ENCODE measurements around the gene PFN4.

The PFN4 gene

DNA sequence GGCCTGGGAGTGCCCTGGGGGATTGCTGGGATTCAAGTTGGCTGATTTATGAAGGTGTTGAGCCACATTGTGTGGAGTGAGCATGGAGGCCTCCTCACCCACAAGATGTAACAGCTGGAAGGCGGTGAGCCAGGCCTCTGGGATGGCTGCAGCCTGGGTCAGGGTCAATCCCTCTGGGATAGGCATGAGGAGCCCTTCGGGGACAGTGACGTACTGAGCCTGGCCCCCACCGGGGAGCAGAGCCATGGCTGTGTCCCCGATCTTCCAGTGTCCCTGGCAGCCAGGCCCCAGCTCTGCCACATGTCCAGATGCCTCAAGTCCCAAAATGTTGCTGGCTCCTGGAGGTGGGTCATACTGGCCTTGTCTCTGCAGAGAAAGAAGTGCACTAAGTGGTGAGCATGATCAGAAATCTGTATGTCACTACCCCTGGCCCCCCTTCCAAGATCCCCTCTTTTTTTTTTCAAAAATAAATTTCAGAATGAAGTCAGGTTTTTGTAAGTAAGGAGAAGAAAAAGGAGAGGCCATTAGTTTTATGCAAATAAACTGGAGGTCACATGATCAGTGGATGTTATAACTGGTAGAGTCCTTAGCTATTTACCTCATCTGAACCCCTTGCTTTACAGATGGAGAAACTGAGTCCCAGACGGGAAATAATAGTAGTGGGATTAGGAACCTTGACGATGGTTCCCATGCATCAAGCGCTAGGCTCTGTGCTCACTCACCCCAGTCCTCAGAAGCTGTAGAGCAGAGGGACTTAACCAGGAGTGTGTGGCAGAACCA is 40.2 kb downstream of the PFN4 start:
- Histone ChIP-seq H3K9ac (ENCODE audit: low read depth in 1 of 2, low read length in 2 of 2) (peak overlapping the region; percentile 84 to 88), H3K9me3 (ENCODE audit: control insufficient read depth in 2 of 2, low read length in 2 of 2) (no peaks in the 10 kb centered on the region), H3K36me3 (ENCODE audit: control insufficient read depth in 2 of 2, insufficient read depth in 2 of 2, low read length in 2 of 2) (peaks cover 24 to 32% of the 10 kb centered on the region in 2 donors), H3K4me3 (ENCODE audit: low read length in 2 of 2) (peak overlapping the region; percentile 87 to 92), H3K27ac (ENCODE audit: low read depth in 2 of 2, low read length in 2 of 2) (peak overlapping the region; percentile 91 to 95), H3K4me1 (ENCODE audit: control insufficient read depth in 2 of 2, insufficient read depth in 2 of 2, low read length in 2 of 2) (peaks cover 15 to 20% of the 10 kb centered on the region in 2 donors), H3K27me3 (ENCODE audit: control insufficient read depth in 2 of 2, insufficient read depth in 2 of 2, low read length in 2 of 2) (no peaks in the 10 kb centered on the region)

DNA sequence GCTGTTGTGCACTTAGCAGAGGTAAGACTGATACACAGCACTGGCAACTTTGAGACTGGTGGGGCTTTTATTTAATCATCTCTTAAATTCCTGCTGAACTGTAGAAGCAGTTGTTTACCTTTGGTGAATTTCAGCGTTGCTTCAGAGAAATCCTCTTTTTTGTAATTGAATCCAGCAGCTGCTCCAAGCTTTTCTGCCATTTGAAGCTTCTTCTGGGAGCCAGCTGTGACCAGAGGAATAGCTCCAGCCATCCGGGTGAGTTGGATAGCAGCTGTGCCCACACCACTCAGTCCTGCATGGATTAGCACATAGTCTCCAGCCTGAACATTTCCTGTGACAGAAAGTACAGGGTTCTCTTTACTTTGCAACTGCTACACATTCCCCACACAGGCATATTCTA is 42.4 kb downstream of the PFN4 start:
- peaks cover 24 to 32% of the 10 kb centered on the region in 2 donors for H3K36me3 ChIP-seq (ENCODE audit: control insufficient read depth in 2 of 2, insufficient read depth in 2 of 2, low read length in 2 of 2)
- no peak overlapping the region for H3K9ac ChIP-seq (ENCODE audit: low read depth in 1 of 2, low read length in 2 of 2)
- no peak overlapping the region for H3K4me3 ChIP-seq (ENCODE audit: low read length in 2 of 2)
- H3K4me1 ChIP-seq (ENCODE audit: control insufficient read depth in 2 of 2, insufficient read depth in 2 of 2, low read length in 2 of 2): peaks cover 22 to 30% of the 10 kb centered on the region in 2 donors
- H3K9me3 ChIP-seq (ENCODE audit: control insufficient read depth in 2 of 2, low read length in 2 of 2): no peaks in the 10 kb centered on the region
- no peak overlapping the region for H3K27ac ChIP-seq (ENCODE audit: low read depth in 2 of 2, low read length in 2 of 2)
- no peaks in the 10 kb centered on the region for H3K27me3 ChIP-seq (ENCODE audit: control insufficient read depth in 2 of 2, insufficient read depth in 2 of 2, low read length in 2 of 2)

DNA sequence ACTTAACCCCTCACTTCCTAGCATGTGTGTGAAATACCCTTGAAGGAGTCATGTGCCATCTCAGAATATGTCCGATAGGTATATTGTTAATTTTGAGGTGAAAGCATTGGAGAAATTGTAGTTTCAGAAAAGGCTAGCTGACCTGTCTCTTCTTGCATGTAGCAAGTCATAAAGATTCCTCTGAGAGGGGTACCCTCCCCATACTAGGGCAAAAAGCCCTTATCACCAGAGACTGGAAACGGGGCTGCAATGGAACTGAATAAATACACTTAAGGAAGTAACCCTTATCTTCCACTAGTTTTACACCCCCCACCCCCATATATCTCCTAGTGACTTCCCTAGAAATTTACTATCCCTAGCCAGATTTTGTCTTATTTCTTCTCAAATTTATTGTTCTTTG is 45.3 kb downstream of the PFN4 start:
- no peaks in the 10 kb centered on the region for H3K27me3 ChIP-seq (ENCODE audit: control insufficient read depth in 2 of 2, insufficient read depth in 2 of 2, low read length in 2 of 2)
- peak overlapping the region; percentile 81 to 82 for H3K9ac ChIP-seq (ENCODE audit: low read depth in 1 of 2, low read length in 2 of 2)
- peak overlapping the region; percentile 78 to 87 for H3K4me3 ChIP-seq (ENCODE audit: low read length in 2 of 2)
- peak overlapping the region; percentile 93 to 98 for H3K27ac ChIP-seq (ENCODE audit: low read depth in 2 of 2, low read length in 2 of 2)
- H3K4me1 ChIP-seq (ENCODE audit: control insufficient read depth in 2 of 2, insufficient read depth in 2 of 2, low read length in 2 of 2): peaks cover 17 to 24% of the 10 kb centered on the region in 2 donors
- H3K9me3 ChIP-seq (ENCODE audit: control insufficient read depth in 2 of 2, low read length in 2 of 2): no peaks in the 10 kb centered on the region
- peaks cover 28 to 33% of the 10 kb centered on the region in 2 donors for H3K36me3 ChIP-seq (ENCODE audit: control insufficient read depth in 2 of 2, insufficient read depth in 2 of 2, low read length in 2 of 2)

- Histone ChIP-seq H3K36me3 (ENCODE audit: control insufficient read depth in 2 of 2, insufficient read depth in 2 of 2, low read length in 2 of 2) (peaks cover 28 to 33% of the 10 kb centered on the region in 2 donors), H3K9ac (ENCODE audit: low read depth in 1 of 2, low read length in 2 of 2) (peak overlapping the region; percentile 81 to 82), H3K27me3 (ENCODE audit: control insufficient read depth in 2 of 2, insufficient read depth in 2 of 2, low read length in 2 of 2) (no peaks in the 10 kb centered on the region), H3K4me1 (ENCODE audit: control insufficient read depth in 2 of 2, insufficient read depth in 2 of 2, low read length in 2 of 2) (peaks cover 14 to 21% of the 10 kb centered on the region in 2 donors), H3K9me3 (ENCODE audit: control insufficient read depth in 2 of 2, low read length in 2 of 2) (no peaks in the 10 kb centered on the region), H3K27ac (ENCODE audit: low read depth in 2 of 2, low read length in 2 of 2) (peak overlapping the region; percentile 93 to 98), H3K4me3 (ENCODE audit: low read length in 2 of 2) (peak overlapping the region; percentile 78 to 87)
These were observed 45.6 kb downstream of the PFN4 start for GRCh38 chr2:24077535-24077877.

DNA sequence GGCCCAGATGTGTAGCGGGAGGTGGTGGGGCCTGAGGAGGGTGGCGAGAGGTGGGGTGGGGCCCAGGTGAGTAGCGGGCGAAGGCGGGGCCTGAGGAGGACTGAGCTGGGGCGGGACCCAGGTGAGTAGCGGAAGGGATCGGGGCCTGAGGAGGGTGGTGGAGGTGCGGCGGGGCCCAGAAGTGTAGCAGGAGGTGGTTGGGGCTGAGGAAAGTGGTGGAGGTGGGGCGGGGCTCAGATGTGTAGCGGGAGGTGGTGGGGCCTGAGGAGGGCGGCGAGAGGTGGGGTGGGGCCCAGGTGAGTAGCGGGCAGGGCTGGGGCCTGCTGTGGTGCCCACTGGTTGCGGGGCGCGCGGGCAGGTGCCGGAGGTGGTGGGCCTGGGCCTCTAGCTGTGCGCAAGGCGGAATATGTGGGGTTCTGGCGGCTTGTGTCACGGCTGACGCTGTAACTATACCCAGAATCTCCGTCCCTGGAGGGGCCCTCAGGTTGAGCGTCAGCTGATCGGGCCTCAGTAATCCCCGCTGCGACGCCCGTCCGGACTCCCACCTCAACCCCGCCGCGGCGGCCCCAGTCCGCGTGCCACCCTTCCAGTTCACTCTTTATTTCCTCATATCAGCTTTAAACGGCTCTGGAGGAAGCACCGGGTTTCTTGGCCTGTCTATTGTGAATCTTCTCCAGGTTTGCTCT is 46.1 kb downstream of the PFN4 start:
- no peaks in the 10 kb centered on the region for H3K9me3 ChIP-seq (ENCODE audit: control insufficient read depth in 2 of 2, low read length in 2 of 2)
- peaks cover 14 to 21% of the 10 kb centered on the region in 2 donors for H3K4me1 ChIP-seq (ENCODE audit: control insufficient read depth in 2 of 2, insufficient read depth in 2 of 2, low read length in 2 of 2)
- H3K4me3 ChIP-seq (ENCODE audit: low read length in 2 of 2): peak overlapping the region; percentile 78 to 87
- H3K27ac ChIP-seq (ENCODE audit: low read depth in 2 of 2, low read length in 2 of 2): peak overlapping the region; percentile 93 to 98
- H3K27me3 ChIP-seq (ENCODE audit: control insufficient read depth in 2 of 2, insufficient read depth in 2 of 2, low read length in 2 of 2): no peaks in the 10 kb centered on the region
- peaks cover 28% of the 10 kb centered on the region in 2 donors for H3K36me3 ChIP-seq (ENCODE audit: control insufficient read depth in 2 of 2, insufficient read depth in 2 of 2, low read length in 2 of 2)
- peak overlapping the region; percentile 81 to 82 for H3K9ac ChIP-seq (ENCODE audit: low read depth in 1 of 2, low read length in 2 of 2)

- H3K36me3 ChIP-seq (ENCODE audit: control insufficient read depth in 2 of 2, insufficient read depth in 2 of 2, low read length in 2 of 2): peaks cover 27 to 30% of the 10 kb centered on the region in 2 donors
- no peaks in the 10 kb centered on the region for H3K27me3 ChIP-seq (ENCODE audit: control insufficient read depth in 2 of 2, insufficient read depth in 2 of 2, low read length in 2 of 2)
- H3K27ac ChIP-seq (ENCODE audit: low read depth in 2 of 2, low read length in 2 of 2): peak within 1 kb of the TSS; percentile 93 to 98
- peaks cover 14 to 21% of the 10 kb centered on the region in 2 donors for H3K4me1 ChIP-seq (ENCODE audit: control insufficient read depth in 2 of 2, insufficient read depth in 2 of 2, low read length in 2 of 2)
- no peaks in the 10 kb centered on the region for H3K9me3 ChIP-seq (ENCODE audit: control insufficient read depth in 2 of 2, low read length in 2 of 2)
- peak within 1 kb of the TSS; percentile 87 to 98 for H3K4me3 ChIP-seq (ENCODE audit: low read length in 2 of 2)
- peak within 1 kb of the TSS; percentile 92 to 98 for H3K9ac ChIP-seq (ENCODE audit: low read depth in 1 of 2, low read length in 2 of 2)
These were observed 47.0 kb downstream of the PFN4 start, which contains the start of gene SF3B6 for GRCh38 chr2:24075915-24076848. Gene SF3B6, minus strand, starts transcription at chr2:24076326. Its CDS starts 97 bp downstream, at chr2:24076229.

- Histone ChIP-seq H3K27me3 (ENCODE audit: control insufficient read depth in 2 of 2, insufficient read depth in 2 of 2, low read length in 2 of 2) (no peaks in the 10 kb centered on the region), H3K4me3 (ENCODE audit: low read length in 2 of 2) (peak overlapping the region; percentile 87 to 98), H3K27ac (ENCODE audit: low read depth in 2 of 2, low read length in 2 of 2) (peak overlapping the region in 1 of 2 donors; percentile 93), H3K4me1 (ENCODE audit: control insufficient read depth in 2 of 2, insufficient read depth in 2 of 2, low read length in 2 of 2) (peaks cover 14 to 21% of the 10 kb centered on the region in 2 donors), H3K9ac (ENCODE audit: low read depth in 1 of 2, low read length in 2 of 2) (peak overlapping the region; percentile 92 to 98), H3K36me3 (ENCODE audit: control insufficient read depth in 2 of 2, insufficient read depth in 2 of 2, low read length in 2 of 2) (peaks cover 20 to 29% of the 10 kb centered on the region in 2 donors), H3K9me3 (ENCODE audit: control insufficient read depth in 2 of 2, low read length in 2 of 2) (no peaks in the 10 kb centered on the region)
These were observed 47.9 kb downstream of the PFN4 start for GRCh38 chr2:24075259-24075658.

DNA sequence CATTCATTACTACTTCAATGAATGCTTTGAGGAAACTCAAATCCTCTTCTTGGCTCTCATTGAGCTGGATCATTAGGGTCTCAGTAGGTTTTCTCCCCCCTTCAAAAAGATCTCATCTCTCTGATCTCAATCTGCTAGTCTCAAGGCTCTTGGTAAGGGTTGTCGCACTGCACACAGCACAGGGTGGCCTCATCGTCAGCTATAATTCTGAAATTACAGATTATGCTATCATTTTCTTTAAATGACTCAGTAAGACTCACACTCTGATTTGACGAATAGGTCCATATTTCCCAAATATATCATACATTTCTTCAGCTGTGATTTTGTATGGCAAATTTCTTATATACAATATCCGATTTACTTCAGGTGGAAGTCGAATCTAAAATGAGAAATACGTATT is 49.3 kb downstream of the PFN4 start:
- Histone ChIP-seq H3K4me1 (ENCODE audit: control insufficient read depth in 2 of 2, insufficient read depth in 2 of 2, low read length in 2 of 2) (peaks cover 14 to 21% of the 10 kb centered on the region in 2 donors), H3K27me3 (ENCODE audit: control insufficient read depth in 2 of 2, insufficient read depth in 2 of 2, low read length in 2 of 2) (no peaks in the 10 kb centered on the region), H3K9me3 (ENCODE audit: control insufficient read depth in 2 of 2, low read length in 2 of 2) (no peaks in the 10 kb centered on the region), H3K9ac (ENCODE audit: low read depth in 1 of 2, low read length in 2 of 2) (no peak overlapping the region), H3K4me3 (ENCODE audit: low read length in 2 of 2) (no peak overlapping the region), H3K36me3 (ENCODE audit: control insufficient read depth in 2 of 2, insufficient read depth in 2 of 2, low read length in 2 of 2) (peaks cover 21 to 32% of the 10 kb centered on the region in 2 donors), H3K27ac (ENCODE audit: low read depth in 2 of 2, low read length in 2 of 2) (no peak overlapping the region)

- Histone ChIP-seq H3K27me3 (ENCODE audit: control insufficient read depth in 2 of 2, insufficient read depth in 2 of 2, low read length in 2 of 2) (no peaks in the 10 kb centered on the region), H3K36me3 (ENCODE audit: control insufficient read depth in 2 of 2, insufficient read depth in 2 of 2, low read length in 2 of 2) (peaks cover 26 to 42% of the 10 kb centered on the region in 2 donors), H3K9ac (ENCODE audit: low read depth in 1 of 2, low read length in 2 of 2) (no peak overlapping the region), H3K27ac (ENCODE audit: low read depth in 2 of 2, low read length in 2 of 2) (no peak overlapping the region), H3K4me3 (ENCODE audit: low read length in 2 of 2) (no peak overlapping the region), H3K4me1 (ENCODE audit: control insufficient read depth in 2 of 2, insufficient read depth in 2 of 2, low read length in 2 of 2) (peaks cover 8 to 11% of the 10 kb centered on the region in 2 donors), H3K9me3 (ENCODE audit: control insufficient read depth in 2 of 2, low read length in 2 of 2) (no peaks in the 10 kb centered on the region)
These were observed 50.9 kb downstream of the PFN4 start for GRCh38 chr2:24072259-24072658.

Measured in mucosa of rectum (tissue), 2 donors.